ENCODE results near the gene DHRS3. TPM values are rescaled to one million over a fixed set of nuclear protein-coding genes. Genes with fewer than 3 reads are reported as not detected.

DHRS3 gene
- total RNA-seq, 1 experiment from 2014 or later: 87.0 TPM

- ChIA-PET POLR2A (no interaction called here), CTCF (no interaction called here), RAD21 (ENCODE audit: low non-redundant PET in 1 of 2, low total read pairs in 2 of 2, uncharacterized antibody in 2 of 2, unreplicated experiment in 2 of 2) (no interaction called here)
- no peaks in the 10 kb centered on the region for H3K27me3 ChIP-seq (ENCODE audit: insufficient read depth, low read length)
- no peak overlapping the region for H3K4me2 ChIP-seq (ENCODE audit: low read length)
- TF ChIP-seq CEBPB (IDR thresholded peaks at IDR 0.05; ENCODE audit: low read depth) (no peak), ZBTB33 (IDR thresholded peaks at IDR 0.05; ENCODE audit: extremely low read depth, insufficient replicate concordance, low read length) (no peak), TCF7L2 (IDR thresholded peaks at IDR 0.05; ENCODE audit: borderline replicate concordance, extremely low read depth, insufficient read depth, insufficient read length) (no peak), ZNF274 (IDR thresholded peaks at IDR 0.05; ENCODE audit: low read depth, low read length) (no peak), EZH2phosphoT487 (IDR thresholded peaks at IDR 0.05; ENCODE audit: borderline replicate concordance) (no peak), CTCF (IDR thresholded peaks at IDR 0.05 in 2 of 3, conservative IDR thresholded peaks at IDR 0.05 in 1 of 3; ENCODE audit: borderline replicate concordance in 1 of 3, insufficient read depth in 1 of 3, low read depth in 2 of 3, low read length in 2 of 3) (no peak), MAX (IDR thresholded peaks at IDR 0.05) (no peak), EZH2 (IDR thresholded peaks at IDR 0.05) (no peak), SIN3A (IDR thresholded peaks at IDR 0.05; ENCODE audit: low read depth) (no peak), REST (IDR thresholded peaks at IDR 0.05; ENCODE audit: low read depth) (no peak), SRF (IDR thresholded peaks at IDR 0.05; ENCODE audit: low read depth) (no peak), EGR1 (IDR thresholded peaks at IDR 0.05; ENCODE audit: low read depth) (no peak), ZFX (IDR thresholded peaks at IDR 0.05) (no peak)
- peaks cover 73% of the 10 kb centered on the region for H3K79me2 ChIP-seq (ENCODE audit: insufficient read depth, low read length)
- no TSS peak for BruUV-seq (replicated peaks)
- H3K36me3 ChIP-seq (ENCODE audit: control insufficient read depth in 1 of 2, insufficient read depth in 2 of 2, low read length in 2 of 2): no peaks in the 10 kb centered on the region
- no peaks in the 10 kb centered on the region for H4K20me1 ChIP-seq (ENCODE audit: insufficient read depth)
- no peak for ATAC-seq
- no peaks in the 10 kb centered on the region for H3K9me3 ChIP-seq (ENCODE audit: control insufficient read depth in 1 of 2, insufficient read depth in 1 of 2, low read depth in 1 of 2, low read length in 2 of 2)
- H3K4me3 ChIP-seq (replicated peaks in 1 of 2; ENCODE audit: low read depth in 1 of 2, low read length in 2 of 2): no peak overlapping the region
- H3K4me1 ChIP-seq (ENCODE audit: control insufficient read depth in 1 of 2, insufficient read depth in 2 of 2, low read length in 2 of 2): peaks cover 72 to 98% of the 10 kb centered on the region in 2 experiments
- no peaks in the 10 kb centered on the region for H3K9me2 ChIP-seq (ENCODE audit: insufficient read depth)
- DNase-seq (ENCODE audit: low read depth, low spot score): no peak
- H3K9ac ChIP-seq (ENCODE audit: low read length): no peak overlapping the region
- H3K27ac ChIP-seq (ENCODE audit: low read depth, low read length): no peak overlapping the region
- intact Hi-C loops (cut with micrococcal nuclease): loop anchor here (5.0 kb wide), 1 partner anchor 122 kb away; no protein-coding TSS in a partner anchor
- no peak overlapping the region for H2AFZ ChIP-seq (ENCODE audit: low read depth, low read length, poor library complexity, severe bottlenecking)
These were observed 18.4 kb downstream of the DHRS3 start for GRCh38 chr1:12599657-12600056.

Measured in HCT116 (cell line).